ENCODE results near the gene RUNDC3A. TPM values are rescaled to one million over a fixed set of nuclear protein-coding genes. Genes with fewer than 3 reads are reported as not detected.

Gene RUNDC3A
- total and polyA plus RNA-seq, 4 donors, result 0.61 to 4.9 (median 0.80) TPM

DNA sequence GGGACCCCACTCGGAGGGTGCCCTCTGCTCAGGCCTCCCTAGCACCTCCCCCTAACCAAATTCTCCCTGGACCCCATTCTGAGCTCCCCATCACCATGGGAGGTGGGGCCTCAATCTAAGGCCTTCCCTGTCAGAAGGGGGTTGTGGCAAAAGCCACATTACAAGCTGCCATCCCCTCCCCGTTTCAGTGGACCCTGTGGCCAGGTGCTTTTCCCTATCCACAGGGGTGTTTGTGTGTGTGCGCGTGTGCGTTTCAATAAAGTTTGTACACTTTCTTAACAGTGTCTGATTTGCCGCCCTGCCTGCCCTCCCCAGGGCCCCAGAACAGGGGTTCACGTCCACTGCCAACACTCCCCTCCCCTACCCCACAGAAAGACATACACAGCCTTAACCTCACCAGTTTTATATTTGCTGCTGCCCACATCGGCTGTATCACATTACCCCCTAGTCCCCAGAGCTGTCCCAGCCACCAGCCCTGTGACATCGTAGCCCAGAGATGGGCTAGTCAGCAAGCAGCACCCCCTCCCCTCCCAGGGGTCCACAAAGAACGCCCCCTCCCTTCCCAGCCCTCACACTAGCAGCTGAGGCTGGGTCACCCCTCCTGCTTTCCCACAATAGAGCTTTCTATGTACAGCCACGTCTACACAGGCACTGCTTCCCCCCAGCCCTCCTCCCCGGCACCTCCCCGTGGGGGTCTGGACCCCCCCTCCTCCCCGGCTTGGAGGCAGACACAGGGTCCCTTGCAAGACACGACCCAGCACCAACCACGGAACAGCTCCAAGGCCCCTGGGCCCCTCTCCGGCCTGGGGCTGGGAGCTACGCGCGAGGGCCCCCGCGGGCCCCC lies 44.6 kb downstream of the RUNDC3A start:
- no peak for ATAC-seq (ENCODE audit: insufficient read depth, low FRiP score)
- Histone ChIP-seq H3K27ac (ENCODE audit: low read depth in 1 of 2, low read length in 1 of 2) (no peak overlapping the region), H3K36me3 (ENCODE audit: control insufficient read depth in 4 of 4, insufficient read depth in 4 of 4, low read length in 4 of 4) (peaks cover 0 to 43% (median 4%) of the 10 kb centered on the region in 4 donors), H3K9ac (ENCODE audit: insufficient read depth in 1 of 2, low read length in 2 of 2) (no peak overlapping the region), H3K9me3 (ENCODE audit: control insufficient read depth in 4 of 4, insufficient read depth in 3 of 4, low read length in 3 of 4) (no peaks in the 10 kb centered on the region), H3K4me1 (ENCODE audit: control insufficient read depth in 5 of 5, insufficient read depth in 5 of 5, low read length in 5 of 5) (peaks cover 0 to 5% (median 0%) of the 10 kb centered on the region in 5 donors), H3K4me3 (no peak overlapping the region), H3K27me3 (ENCODE audit: control insufficient read depth in 3 of 3, insufficient read depth in 3 of 3, low read length in 2 of 3) (no peaks in the 10 kb centered on the region)
- no peak for DNase-seq
- TF ChIP-seq, protein P1, sequence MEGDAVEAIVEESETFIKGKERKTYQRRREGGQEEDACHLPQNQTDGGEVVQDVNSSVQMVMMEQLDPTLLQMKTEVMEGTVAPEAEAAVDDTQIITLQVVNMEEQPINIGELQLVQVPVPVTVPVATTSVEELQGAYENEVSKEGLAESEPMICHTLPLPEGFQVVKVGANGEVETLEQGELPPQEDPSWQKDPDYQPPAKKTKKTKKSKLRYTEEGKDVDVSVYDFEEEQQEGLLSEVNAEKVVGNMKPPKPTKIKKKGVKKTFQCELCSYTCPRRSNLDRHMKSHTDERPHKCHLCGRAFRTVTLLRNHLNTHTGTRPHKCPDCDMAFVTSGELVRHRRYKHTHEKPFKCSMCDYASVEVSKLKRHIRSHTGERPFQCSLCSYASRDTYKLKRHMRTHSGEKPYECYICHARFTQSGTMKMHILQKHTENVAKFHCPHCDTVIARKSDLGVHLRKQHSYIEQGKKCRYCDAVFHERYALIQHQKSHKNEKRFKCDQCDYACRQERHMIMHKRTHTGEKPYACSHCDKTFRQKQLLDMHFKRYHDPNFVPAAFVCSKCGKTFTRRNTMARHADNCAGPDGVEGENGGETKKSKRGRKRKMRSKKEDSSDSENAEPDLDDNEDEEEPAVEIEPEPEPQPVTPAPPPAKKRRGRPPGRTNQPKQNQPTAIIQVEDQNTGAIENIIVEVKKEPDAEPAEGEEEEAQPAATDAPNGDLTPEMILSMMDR (IDR thresholded peaks at IDR 0.05; ENCODE audit: control extremely low read depth, extremely low read depth), result no peak
- WGBS, 2 donors, result 53 to 61% methylated on average over 22 of the region's 22 CpGs

DNA sequence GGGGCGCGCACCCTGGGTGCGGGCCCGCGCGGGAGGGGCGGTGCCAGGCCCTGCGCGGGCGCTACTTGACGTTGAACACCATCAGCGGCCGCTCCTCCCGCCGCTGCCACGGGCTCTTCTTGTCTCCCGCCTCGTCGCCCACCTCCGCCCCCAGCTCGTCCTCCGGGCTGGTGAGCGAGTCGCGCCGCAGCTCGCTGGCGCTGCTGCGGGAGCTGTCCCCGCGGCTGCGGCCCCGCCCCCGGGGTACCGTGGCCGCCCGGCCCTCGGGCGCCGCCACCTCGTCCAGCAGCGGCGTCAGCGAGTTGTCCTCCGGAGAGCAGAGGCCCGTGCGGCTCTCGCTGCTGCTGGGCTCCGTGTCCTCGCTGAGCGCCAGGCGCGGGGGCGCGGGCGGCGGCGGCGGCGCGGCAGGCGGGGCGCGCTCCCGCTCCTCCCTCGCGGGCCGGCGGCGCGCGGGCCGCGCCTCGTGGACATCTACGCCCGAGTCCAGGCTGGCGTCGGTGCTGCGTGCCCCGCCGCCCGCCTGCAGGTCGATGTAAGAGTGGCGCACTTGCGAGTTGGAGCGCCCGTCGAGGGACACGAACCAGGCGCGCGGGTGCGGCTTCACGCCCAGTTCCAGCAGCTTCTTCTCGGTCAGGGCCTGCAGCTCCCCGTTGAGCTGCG lies 45.4 kb downstream of the RUNDC3A start:
- no peak overlapping the region for H3K27ac ChIP-seq (ENCODE audit: low read depth in 1 of 2, low read length in 1 of 2)
- H3K9ac ChIP-seq (ENCODE audit: insufficient read depth in 1 of 2, low read length in 2 of 2), result no peak overlapping the region
- WGBS, 2 donors, result 35 to 50% methylated on average over 90 to 98 of the region's 98 CpGs
- TF ChIP-seq, protein P1 (IDR thresholded peaks at IDR 0.05; ENCODE audit: control extremely low read depth, extremely low read depth), result no peak
- no peaks in the 10 kb centered on the region for H3K9me3 ChIP-seq (ENCODE audit: control insufficient read depth in 4 of 4, insufficient read depth in 3 of 4, low read length in 3 of 4)
- H3K36me3 ChIP-seq (ENCODE audit: control insufficient read depth in 4 of 4, insufficient read depth in 4 of 4, low read length in 4 of 4), result peaks cover 0 to 43% (median 6%) of the 10 kb centered on the region in 4 donors
- peak in 1 of 3 donors; percentile 39 for DNase-seq
- ATAC-seq (ENCODE audit: insufficient read depth, low FRiP score), result no peak
- H3K27me3 ChIP-seq (ENCODE audit: control insufficient read depth in 3 of 3, insufficient read depth in 3 of 3, low read length in 2 of 3), result no peaks in the 10 kb centered on the region
- H3K4me3 ChIP-seq, result no peak overlapping the region
- H3K4me1 ChIP-seq (ENCODE audit: control insufficient read depth in 5 of 5, insufficient read depth in 5 of 5, low read length in 5 of 5), result peaks cover 0 to 2% (median 0%) of the 10 kb centered on the region in 5 donors

DNA sequence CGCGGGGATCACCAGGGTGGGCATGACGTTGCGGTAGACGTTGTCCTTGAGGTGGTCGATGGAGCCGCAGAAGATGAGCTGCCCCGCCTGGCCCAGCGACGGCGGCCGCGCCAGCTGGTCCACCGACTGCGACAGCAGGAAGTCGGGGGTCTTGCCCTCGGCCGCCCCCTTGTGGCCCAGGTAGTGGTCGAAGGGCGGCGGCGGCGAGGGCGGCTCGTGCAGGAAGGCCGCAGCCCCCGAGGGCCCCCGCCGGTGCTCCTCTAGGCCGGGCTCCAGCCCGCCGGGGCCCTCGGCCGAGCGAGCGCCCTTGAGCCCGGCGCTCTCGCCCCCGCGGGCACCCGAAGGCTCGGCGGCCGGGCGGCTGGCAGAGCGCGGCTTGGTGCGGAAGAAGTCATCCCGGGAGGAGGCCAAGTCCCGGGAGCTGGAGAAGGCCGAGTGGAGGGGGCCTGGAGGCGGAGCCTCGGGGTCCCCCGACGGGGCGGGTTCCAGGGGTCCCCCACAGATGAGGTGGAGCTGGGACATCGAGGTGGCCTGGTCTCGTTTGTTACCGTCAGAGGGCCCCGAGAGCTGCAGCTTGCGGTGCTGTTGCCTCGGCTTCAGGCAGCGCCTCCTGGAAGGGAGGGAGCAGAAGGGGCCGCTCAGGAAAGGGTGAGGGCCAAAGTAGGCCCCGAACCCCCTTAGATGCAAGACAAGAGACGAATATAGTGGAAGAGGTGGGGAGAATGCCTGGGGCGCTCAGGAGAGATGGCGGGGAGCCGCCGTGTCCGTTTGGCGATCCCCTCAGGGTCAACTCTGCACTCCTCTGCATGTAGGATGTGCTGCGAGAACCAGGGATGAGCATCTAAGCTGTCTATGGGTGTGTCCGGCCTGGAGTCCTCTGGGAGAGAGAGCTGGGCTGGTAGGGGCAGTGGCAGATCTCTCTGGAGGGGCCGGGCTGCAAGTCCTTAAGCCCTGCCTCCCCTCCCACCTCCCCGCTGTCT lies 46.5 kb downstream of the RUNDC3A start:
- peaks cover 0 to under 1% (median 0%) of the 10 kb centered on the region in 5 donors for H3K4me1 ChIP-seq (ENCODE audit: control insufficient read depth in 5 of 5, insufficient read depth in 5 of 5, low read length in 5 of 5)
- H3K36me3 ChIP-seq (ENCODE audit: control insufficient read depth in 4 of 4, insufficient read depth in 4 of 4, low read length in 4 of 4), result peaks cover 0 to 34% (median 5%) of the 10 kb centered on the region in 4 donors
- TF ChIP-seq, protein P1 (IDR thresholded peaks at IDR 0.05; ENCODE audit: control extremely low read depth, extremely low read depth), result no peak
- no peaks in the 10 kb centered on the region for H3K9me3 ChIP-seq (ENCODE audit: control insufficient read depth in 4 of 4, insufficient read depth in 3 of 4, low read length in 3 of 4)
- no peak overlapping the region for H3K27ac ChIP-seq (ENCODE audit: low read depth in 1 of 2, low read length in 1 of 2)
- no peak overlapping the region for H3K4me3 ChIP-seq
- DNase-seq, result peak in 1 of 3 donors; percentile 53
- ATAC-seq (ENCODE audit: insufficient read depth, low FRiP score), result no peak
- no peaks in the 10 kb centered on the region for H3K27me3 ChIP-seq (ENCODE audit: control insufficient read depth in 3 of 3, insufficient read depth in 3 of 3, low read length in 2 of 3)
- no peak overlapping the region for H3K9ac ChIP-seq (ENCODE audit: insufficient read depth in 1 of 2, low read length in 2 of 2)
- 46 to 62% methylated on average over 75 to 77 of the region's 77 CpGs for WGBS, 2 donors

All from lung (tissue), 12 donors.